Uterus (tissue), 4 donors: ENCODE measurements around the gene PSD. TPM values are rescaled to one million over a fixed set of nuclear protein-coding genes. Genes with fewer than 3 reads are reported as not detected.
A peak's percentile ranks its signal among the peaks of the same experiment; 100 is the strongest.

Source experiments
- DNase-seq, 2 donors: peaks; one replicate each; pipeline ENCODE4 v3.0.0-alpha.2; 2019 to 2020
- H3K27ac ChIP-seq, 2 donors: fragments of 200-600 bp; sonication (generic); 1 replicate in 1 of 2; 2 replicates in 1 of 2; pipeline ENCODE4 v1.5.1; 2016 to 2018
- H3K27me3 ChIP-seq, 2 donors: fragments of 200-600 bp; sonication (generic); one replicate each; pipeline ENCODE4 v1.5.1; 2018 to 2019; ENCODE audit warnings: control low read depth in 1 of 2
- H3K36me3 ChIP-seq, 2 donors: fragments of 200-600 bp; sonication (generic); one replicate each; pipeline ENCODE4 v1.5.1; 2019; ENCODE audit warnings: control low read depth in 1 of 2
- H3K4me1 ChIP-seq, 2 donors: fragments of 200-600 bp; sonication (generic); one replicate each; pipeline ENCODE4 v1.5.1; 2018 to 2019; ENCODE audit warnings: control low read depth in 1 of 2
- H3K4me3 ChIP-seq, 2 donors: fragments of 200-600 bp; sonication (generic); 1 replicate in 1 of 2; 2 replicates in 1 of 2; pipeline ENCODE4 v1.5.1; 2018 to 2019; ENCODE audit warnings: mild to moderate bottlenecking in 1 of 2
- H3K9me3 ChIP-seq, 2 donors: fragments of 200-600 bp; sonication (generic); one replicate each; pipeline ENCODE4 v1.5.1; 2019; ENCODE audit warnings: control low read depth in 1 of 2
- CTCF ChIP-seq, 4 experiments: fragments of 200-600 bp in 2 of 4; fragments of 450-650 bp in 2 of 4; sonication (generic) in 2 of 4; IDR thresholded peaks; one replicate each; pipeline ENCODE4 v1.5.1; 2016 to 2019; ENCODE audit warnings: antibody characterized with exemption in 4 of 4, mild to moderate bottlenecking in 2 of 4, moderate library complexity in 1 of 4
- POLR2A ChIP-seq, 2 donors: fragments of 450-650 bp; IDR thresholded peaks; one replicate each; pipeline ENCODE4 v1.6.1; 2016; ENCODE audit warnings: antibody characterized with exemption in 2 of 2, mild to moderate bottlenecking in 1 of 2, moderate library complexity in 1 of 2
- intact Hi-C: fragments of 100-400 bp; cut with DNase I; formaldehyde crosslinking; loops from one replicate; pipeline ENCODE4 v1.15.1; 2023; ENCODE audit warnings: low total_unique reads
- total RNA-seq, 4 donors: library from RNA; depleted of rRNA in 3 of 4; stranded (reverse); fragments of >200 nt in 3 of 4; gene quantifications; one replicate each; pipeline versions ENCODE4 v1.1.0 to v1.2.4, GENCODE V29; 2014 to 2023
- donor health status: DM: yes; HTN: yes; CAD: no.

PSD gene
- total RNA-seq, 4 donors from 2014 or later: 31.3 to 114 (median 37.3) TPM; not detected in 1

GRCh38 chr10:102437515-102437914 lies 18.9 kb upstream of the PSD start:
- Histone ChIP-seq H3K27me3 (no peaks in the 10 kb centered on the region), H3K4me3 (no peak overlapping the region), H3K4me1 (no peaks in the 10 kb centered on the region), H3K36me3 (no peaks in the 10 kb centered on the region), H3K9me3 (no peaks in the 10 kb centered on the region), H3K27ac (no peak overlapping the region)
- DNase-seq: no peak
- TF ChIP-seq CTCF (IDR thresholded peaks at IDR 0.05) (no peak), POLR2A (IDR thresholded peaks at IDR 0.05) (no peak)
- intact Hi-C loops: no loop called here

- Histone ChIP-seq H3K27me3 (no peaks in the 10 kb centered on the region), H3K27ac (no peak overlapping the region), H3K9me3 (no peaks in the 10 kb centered on the region), H3K4me1 (peaks cover 0 to 6% of the 10 kb centered on the region in 2 donors), H3K4me3 (peak overlapping the region in 1 of 2 donors; percentile 26), H3K36me3 (no peaks in the 10 kb centered on the region)
- TF ChIP-seq POLR2A (IDR thresholded peaks at IDR 0.05) (no peak), CTCF (IDR thresholded peaks at IDR 0.05) (no peak)
- intact Hi-C loops: no loop called here
- no peak for DNase-seq
Measured at GRCh38 chr10:102436312-102436711, 17.7 kb upstream of the PSD start.

DNA sequence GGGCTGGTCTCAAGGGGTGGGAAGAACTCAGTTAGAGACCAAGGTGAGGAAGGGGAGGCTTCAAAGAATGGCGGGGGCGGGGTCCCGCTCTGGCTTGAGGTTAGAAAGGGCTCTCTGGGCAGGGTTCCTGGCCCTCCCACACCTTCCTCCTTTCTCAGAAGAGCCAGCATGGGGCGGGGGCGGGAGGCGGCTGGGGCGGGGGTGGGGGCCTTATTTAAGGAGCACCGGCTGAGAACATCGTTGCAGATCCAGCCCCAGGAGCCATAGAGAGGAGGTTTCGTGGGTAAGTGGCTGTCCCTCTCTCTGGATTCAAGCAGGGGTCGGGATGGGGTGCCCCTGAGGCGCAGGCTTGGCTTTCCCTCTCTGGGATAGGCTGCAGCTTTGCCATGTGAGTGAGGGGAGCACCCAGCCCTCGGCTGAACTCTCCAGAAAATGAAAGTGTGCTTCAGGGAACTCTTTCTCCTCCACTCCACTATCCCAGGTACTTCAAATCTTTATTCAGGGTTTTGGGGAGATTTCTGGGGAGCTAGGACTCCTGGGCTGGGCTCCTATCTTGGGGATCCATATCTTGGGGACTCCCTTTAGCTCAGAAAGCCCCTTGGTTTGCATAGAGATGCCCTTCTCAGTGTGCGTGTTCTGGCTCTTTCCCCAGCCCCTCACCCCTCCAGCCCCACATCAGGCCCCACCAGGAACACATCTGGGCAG lies 17.1 kb upstream of the PSD start:
- DNase-seq: no peak
- Histone ChIP-seq H3K4me1 (peaks cover 0 to 7% of the 10 kb centered on the region in 2 donors), H3K27me3 (no peaks in the 10 kb centered on the region), H3K27ac (peak overlapping the region; percentile 20 to 58), H3K9me3 (no peaks in the 10 kb centered on the region), H3K36me3 (no peaks in the 10 kb centered on the region), H3K4me3 (peak overlapping the region; percentile 21 to 26)
- no peak for TF ChIP-seq CTCF (IDR thresholded peaks at IDR 0.05)
- no peak for TF ChIP-seq POLR2A (IDR thresholded peaks at IDR 0.05)
- intact Hi-C loops: no loop called here

GRCh38 chr10:102435133-102435497 lies 16.5 kb upstream of the PSD start:
- intact Hi-C loops: no loop called here
- Histone ChIP-seq H3K27me3 (no peaks in the 10 kb centered on the region), H3K36me3 (no peaks in the 10 kb centered on the region), H3K4me1 (peaks cover 0 to 7% of the 10 kb centered on the region in 2 donors), H3K9me3 (no peaks in the 10 kb centered on the region), H3K4me3 (peak overlapping the region; percentile 21 to 26), H3K27ac (peak overlapping the region; percentile 3 to 58)
- no peak for DNase-seq
- no peak for TF ChIP-seq POLR2A (IDR thresholded peaks at IDR 0.05)
- TF ChIP-seq CTCF (IDR thresholded peaks at IDR 0.05): no peak

GRCh38 chr10:102434394-102435132 lies 16.0 kb upstream of the PSD start:
- intact Hi-C loops: no loop called here
- Histone ChIP-seq H3K4me3 (no peak overlapping the region), H3K27ac (peak overlapping the region in 1 of 2 donors; percentile 3), H3K4me1 (peaks cover 0 to 7% of the 10 kb centered on the region in 2 donors), H3K27me3 (no peaks in the 10 kb centered on the region), H3K9me3 (no peaks in the 10 kb centered on the region), H3K36me3 (no peaks in the 10 kb centered on the region)
- no peak for TF ChIP-seq CTCF (IDR thresholded peaks at IDR 0.05)
- no peak for TF ChIP-seq POLR2A (IDR thresholded peaks at IDR 0.05)
- DNase-seq: no peak
